Parathyroid adenoma (tissue), 2 donors: ENCODE data around the gene SLC15A1.

Experiments
- H2AFZ ChIP-seq: fragments of 300-600 bp; sonication (generic); one replicate; pipeline ENCODE4 v1.7.0; 2017; ENCODE audit warnings: antibody characterized with exemption, mild to moderate bottlenecking
- H3K27ac ChIP-seq: fragments of 300-600 bp; sonication (generic); one replicate; pipeline ENCODE4 v1.7.0; 2017
- H3K27me3 ChIP-seq: fragments of 300-600 bp; sonication (generic); one replicate; pipeline ENCODE4 v1.7.0; 2017; ENCODE audit warnings: low read length; ENCODE audit not compliant: control insufficient read depth, insufficient read depth
- H3K36me3 ChIP-seq: fragments of 300-600 bp; sonication (generic); one replicate; pipeline ENCODE4 v1.7.0; 2017; ENCODE audit warnings: low read length; ENCODE audit not compliant: control insufficient read depth, insufficient read depth
- H3K4me1 ChIP-seq: fragments of 300-600 bp; sonication (generic); one replicate; pipeline ENCODE4 v1.7.0; 2017; ENCODE audit warnings: control low read depth
- H3K4me2 ChIP-seq: fragments of 300-600 bp; sonication (generic); one replicate; pipeline ENCODE4 v1.7.0; 2017; ENCODE audit warnings: low read length
- H3K4me3 ChIP-seq: fragments of 300-600 bp; sonication (generic); one replicate; pipeline ENCODE4 v1.7.0; 2017; ENCODE audit warnings: low read depth, low read length
- H3K79me2 ChIP-seq: fragments of 300-600 bp; sonication (generic); one replicate; pipeline ENCODE4 v1.7.0; 2017; ENCODE audit warnings: control low read depth
- H3K9ac ChIP-seq: fragments of 300-600 bp; sonication (generic); one replicate; pipeline ENCODE4 v1.7.0; 2017; ENCODE audit warnings: mild to moderate bottlenecking
- H3K9me3 ChIP-seq: fragments of 300-600 bp; sonication (generic); one replicate; pipeline ENCODE4 v1.7.0; 2017; ENCODE audit warnings: low read length; ENCODE audit not compliant: control insufficient read depth
- CTCF ChIP-seq: fragments of 300-600 bp; sonication (generic); IDR thresholded peaks from one replicate; pipeline ENCODE4 v1.7.0; 2017; ENCODE audit warnings: antibody characterized with exemption, mild to moderate bottlenecking
- donor health status: primary hyperparathyroidism.

Gene SLC15A1

GRCh38 chr13:98786023-98786422, 33.6 kb upstream of the SLC15A1 start:
- Histone ChIP-seq H2AFZ (no peak overlapping the region), H3K27me3 (no peaks in the 10 kb centered on the region), H3K79me2 (no peaks in the 10 kb centered on the region), H3K4me2 (no peak overlapping the region), H3K9me3 (no peaks in the 10 kb centered on the region), H3K27ac (no peak overlapping the region), H3K9ac (no peak overlapping the region), H3K4me1 (no peaks in the 10 kb centered on the region), H3K36me3 (no peaks in the 10 kb centered on the region), H3K4me3 (no peak overlapping the region)
- no peak for TF ChIP-seq CTCF

- H2AFZ ChIP-seq = no peak overlapping the region
- TF ChIP-seq CTCF = no peak
- no peak overlapping the region for H3K4me2 ChIP-seq
- H3K4me3 ChIP-seq = no peak overlapping the region
- no peaks in the 10 kb centered on the region for H3K27me3 ChIP-seq
- no peaks in the 10 kb centered on the region for H3K36me3 ChIP-seq
- no peaks in the 10 kb centered on the region for H3K4me1 ChIP-seq
- no peak overlapping the region for H3K27ac ChIP-seq
- H3K9me3 ChIP-seq = no peaks in the 10 kb centered on the region
- no peaks in the 10 kb centered on the region for H3K79me2 ChIP-seq
- H3K9ac ChIP-seq = no peak overlapping the region
Observed at GRCh38 chr13:98785405-98785804, 32.9 kb upstream of the SLC15A1 start.

GRCh38 chr13:98784666-98785065, 32.2 kb upstream of the SLC15A1 start:
- H3K4me1 ChIP-seq = no peaks in the 10 kb centered on the region
- no peak overlapping the region for H3K4me3 ChIP-seq
- H3K36me3 ChIP-seq = no peaks in the 10 kb centered on the region
- no peak overlapping the region for H2AFZ ChIP-seq
- H3K27ac ChIP-seq = no peak overlapping the region
- no peak overlapping the region for H3K9ac ChIP-seq
- no peak for TF ChIP-seq CTCF
- no peaks in the 10 kb centered on the region for H3K9me3 ChIP-seq
- no peaks in the 10 kb centered on the region for H3K27me3 ChIP-seq
- H3K4me2 ChIP-seq = no peak overlapping the region
- no peaks in the 10 kb centered on the region for H3K79me2 ChIP-seq

GRCh38 chr13:98783856-98784478, 31.5 kb upstream of the SLC15A1 start:
- H2AFZ ChIP-seq = no peak overlapping the region
- no peak overlapping the region for H3K4me2 ChIP-seq
- no peaks in the 10 kb centered on the region for H3K4me1 ChIP-seq
- no peaks in the 10 kb centered on the region for H3K79me2 ChIP-seq
- no peak overlapping the region for H3K4me3 ChIP-seq
- no peak overlapping the region for H3K27ac ChIP-seq
- no peaks in the 10 kb centered on the region for H3K27me3 ChIP-seq
- H3K36me3 ChIP-seq = no peaks in the 10 kb centered on the region
- H3K9ac ChIP-seq = no peak overlapping the region
- H3K9me3 ChIP-seq = no peaks in the 10 kb centered on the region
- no peak for TF ChIP-seq CTCF

GRCh38 chr13:98782654-98783053, 30.2 kb upstream of the SLC15A1 start:
- no peak overlapping the region for H3K4me2 ChIP-seq
- no peaks in the 10 kb centered on the region for H3K4me1 ChIP-seq
- H3K9ac ChIP-seq = no peak overlapping the region
- H3K9me3 ChIP-seq = no peaks in the 10 kb centered on the region
- H3K4me3 ChIP-seq = no peak overlapping the region
- H3K36me3 ChIP-seq = no peaks in the 10 kb centered on the region
- no peak for TF ChIP-seq CTCF
- H3K27me3 ChIP-seq = no peaks in the 10 kb centered on the region
- no peak overlapping the region for H3K27ac ChIP-seq
- H3K79me2 ChIP-seq = no peaks in the 10 kb centered on the region
- H2AFZ ChIP-seq = no peak overlapping the region
